Liver (tissue), 9 donors: ENCODE measurements around the gene SNX15. TPM values are rescaled to one million over a fixed set of nuclear protein-coding genes. Genes with fewer than 3 reads are reported as not detected.

Experiments used
- DNase-seq: peaks from one replicate; pipeline ENCODE4 v3.0.0-alpha.2; 2017; ENCODE audit warnings: low spot score
- H3K27ac ChIP-seq, 2 donors: one replicate each; pipeline ENCODE4 v1.7.0; 2013; ENCODE audit warnings: inconsistent platforms in 2 of 2, low read length in 2 of 2, control low read depth in 1 of 2, low read depth in 1 of 2, mild to moderate bottlenecking in 1 of 2
- H3K27me3 ChIP-seq, 4 donors: one replicate each; pipeline versions ENCODE4 v1.6.1 to v1.7.0; 2013; ENCODE audit warnings: low read length in 3 of 4, inconsistent platforms in 1 of 4, mild to moderate bottlenecking in 1 of 4, moderate library complexity in 1 of 4; ENCODE audit not compliant: control insufficient read depth in 4 of 4, insufficient read depth in 4 of 4
- H3K36me3 ChIP-seq, 4 donors: one replicate each; pipeline versions ENCODE4 v1.6.1 to v1.7.0; 2013; ENCODE audit warnings: low read length in 3 of 4, mild to moderate bottlenecking in 3 of 4, low read depth in 1 of 4, moderate library complexity in 1 of 4; ENCODE audit not compliant: control insufficient read depth in 4 of 4, insufficient read depth in 3 of 4
- H3K4me1 ChIP-seq, 4 donors: one replicate each; pipeline versions ENCODE4 v1.6.1 to v1.7.0; 2013; ENCODE audit warnings: low read length in 3 of 4, mild to moderate bottlenecking in 3 of 4, moderate library complexity in 1 of 4; ENCODE audit not compliant: control insufficient read depth in 4 of 4, insufficient read depth in 4 of 4
- H3K4me3 ChIP-seq, 3 donors: one replicate each; pipeline versions ENCODE4 v1.6.1 to v1.7.0; 2013; ENCODE audit warnings: low read length in 3 of 3, control low read depth in 1 of 3, low read depth in 1 of 3, mild to moderate bottlenecking in 1 of 3
- H3K9ac ChIP-seq, 2 donors: one replicate each; pipeline ENCODE4 v1.7.0; 2013; ENCODE audit warnings: low read length in 2 of 2, mild to moderate bottlenecking in 2 of 2, moderate library complexity in 2 of 2, control low read depth in 1 of 2, low read depth in 1 of 2
- H3K9me3 ChIP-seq, 4 donors: one replicate each; pipeline versions ENCODE4 v1.6.1 to v1.7.0; 2013; ENCODE audit warnings: low read length in 3 of 4; ENCODE audit not compliant: control insufficient read depth in 4 of 4
- ATF3 ChIP-seq: IDR thresholded peaks from 2 replicates; pipeline ENCODE4 v1.6.1; 2016; ENCODE audit warnings: antibody characterized with exemption
- EGR1 ChIP-seq, 2 donors: IDR thresholded peaks; 2 replicates each; pipeline ENCODE4 v1.6.1; 2016 to 2018; ENCODE audit warnings: antibody characterized with exemption in 2 of 2, low read depth in 2 of 2
- FOXA1 ChIP-seq: IDR thresholded peaks from 2 replicates; pipeline ENCODE4 v1.6.1; 2016; ENCODE audit warnings: antibody characterized with exemption
- FOXA2 ChIP-seq: IDR thresholded peaks from 2 replicates; pipeline ENCODE4 v1.6.1; 2016; ENCODE audit warnings: antibody characterized with exemption
- GABPA ChIP-seq, 2 donors: IDR thresholded peaks in 1 of 2; conservative IDR thresholded peaks in 1 of 2; 2 replicates each; pipeline ENCODE4 v1.6.1; 2016; ENCODE audit warnings: antibody characterized with exemption in 2 of 2, mild to moderate bottlenecking in 1 of 2, moderate library complexity in 1 of 2
- HNF4A ChIP-seq, 2 donors: conservative IDR thresholded peaks; 2 replicates each; pipeline ENCODE4 v1.6.1; 2016; ENCODE audit warnings: antibody characterized with exemption in 2 of 2, mild to moderate bottlenecking in 2 of 2
- HNF4G ChIP-seq: IDR thresholded peaks from 2 replicates; pipeline ENCODE4 v1.6.1; 2016; ENCODE audit warnings: antibody characterized with exemption
- JUND ChIP-seq, 2 donors: IDR thresholded peaks; 2 replicates each; pipeline ENCODE4 v1.6.1; 2016; ENCODE audit warnings: antibody characterized with exemption in 2 of 2
- MAX ChIP-seq: IDR thresholded peaks from 2 replicates; pipeline ENCODE4 v1.6.1; 2016; ENCODE audit warnings: antibody characterized with exemption
- RAD21 ChIP-seq, 2 donors: IDR thresholded peaks; 2 replicates each; pipeline ENCODE4 v1.6.1; 2016; ENCODE audit warnings: antibody characterized with exemption in 2 of 2, mild to moderate bottlenecking in 2 of 2
- REST ChIP-seq: IDR thresholded peaks from 2 replicates; pipeline ENCODE4 v1.6.1; 2016; ENCODE audit warnings: antibody characterized with exemption, mild to moderate bottlenecking
- RXRA ChIP-seq, 2 donors: IDR thresholded peaks; 2 replicates each; pipeline ENCODE4 v1.6.1; 2017 to 2018; ENCODE audit warnings: antibody characterized with exemption in 2 of 2, mild to moderate bottlenecking in 1 of 2
- SP1 ChIP-seq: IDR thresholded peaks from 2 replicates; pipeline ENCODE4 v1.6.1; 2018; ENCODE audit warnings: antibody characterized with exemption, mild to moderate bottlenecking
- TAF1 ChIP-seq: conservative IDR thresholded peaks from 2 replicates; pipeline ENCODE4 v1.6.1; 2016; ENCODE audit warnings: antibody characterized with exemption, mild to moderate bottlenecking
- YY1 ChIP-seq: IDR thresholded peaks from 2 replicates; pipeline ENCODE4 v1.6.1; 2016; ENCODE audit warnings: antibody characterized with exemption, mild to moderate bottlenecking
- ZBTB33 ChIP-seq: IDR thresholded peaks from 2 replicates; pipeline ENCODE4 v1.6.1; 2016; ENCODE audit warnings: antibody characterized with exemption
- WGBS: extraction: QIAGEN DNeasy Blood & Tissue Kit; methylation state at CpG from one replicate; pipeline ENCODE4 v1.1.7; 2013; 5-methylcytosine and 5-hydroxymethylcytosine counted together
- polyA plus RNA-seq, 2 donors: library from polyadenylated mRNA; stranded (reverse) in 1 of 2; unstranded in 1 of 2; fragments of 200-250 nt in 1 of 2; fragments of >200 nt in 1 of 2; fragmentation: Nextera tagmentation in 1 of 2; extraction: Ambion mirVana in 1 of 2; gene quantifications; one replicate each; pipeline versions ENCODE4 v1.2.1 to v1.2.3, GENCODE V29; 2013 to 2015
- total RNA-seq, 2 donors: library from RNA; depleted of rRNA; stranded (reverse); fragments of >200 nt; gene quantifications; one replicate each; pipeline ENCODE4 v1.2.3, GENCODE V29; 2014
- donor health status: healthy.
- donor health status: healthy.
- donor health status: healthy.
- donor health status: healthy.
- donor health status: healthy.

Gene SNX15
- total and polyA plus RNA-seq, 4 donors = 4.5 to 7.2 (median 5.7) TPM

- no peak overlapping the region for H3K4me3 ChIP-seq
- no peak overlapping the region for H3K9ac ChIP-seq
- H3K27me3 ChIP-seq = no peaks in the 10 kb centered on the region
- H3K36me3 ChIP-seq = peaks cover 3 to 33% (median 12%) of the 10 kb centered on the region in 4 donors
- H3K4me1 ChIP-seq = peaks cover 0 to 14% (median 8%) of the 10 kb centered on the region in 4 donors
- no peak for TF ChIP-seq RXRA (IDR thresholded peaks at IDR 0.05)
- no peak for TF ChIP-seq GABPA (IDR thresholded peaks at IDR 0.05 in 1 of 2, conservative IDR thresholded peaks at IDR 0.05 in 1 of 2)
- no peak overlapping the region for H3K27ac ChIP-seq
- no peak for DNase-seq
- no peaks in the 10 kb centered on the region for H3K9me3 ChIP-seq
- 87% methylated on average over 13 of the region's 13 CpGs for WGBS
These were observed 5.0 kb downstream of the SNX15 start for GRCh38 chr11:65032216-65032615.

GRCh38 chr11:65034423-65034822 lies 7.2 kb downstream of the SNX15 start:
- Histone ChIP-seq H3K27me3 (no peaks in the 10 kb centered on the region), H3K36me3 (peaks cover 3 to 38% (median 18%) of the 10 kb centered on the region in 4 donors), H3K4me1 (peaks cover 0 to 2% (median 0%) of the 10 kb centered on the region in 4 donors), H3K9me3 (no peaks in the 10 kb centered on the region), H3K9ac (no peak overlapping the region), H3K4me3 (no peak overlapping the region), H3K27ac (no peak overlapping the region)
- TF ChIP-seq HNF4A (conservative IDR thresholded peaks at IDR 0.05) = no peak
- no peak for TF ChIP-seq TAF1
- no peak for TF ChIP-seq ATF3
- TF ChIP-seq YY1 = no peak
- TF ChIP-seq MAX = no peak
- no peak for TF ChIP-seq ZBTB33
- no peak for TF ChIP-seq FOXA2
- TF ChIP-seq HNF4G = no peak
- no peak for TF ChIP-seq EGR1 (IDR thresholded peaks at IDR 0.05; ENCODE audit: low read depth in 2 of 2)
- no peak for TF ChIP-seq REST
- TF ChIP-seq RAD21 (IDR thresholded peaks at IDR 0.05) = no peak
- TF ChIP-seq GABPA (IDR thresholded peaks at IDR 0.05 in 1 of 2, conservative IDR thresholded peaks at IDR 0.05 in 1 of 2) = no peak
- no peak for TF ChIP-seq FOXA1
- no peak for TF ChIP-seq SP1
- no peak for TF ChIP-seq RXRA (IDR thresholded peaks at IDR 0.05)
- TF ChIP-seq JUND (IDR thresholded peaks at IDR 0.05) = no peak
- WGBS = 92% methylated on average over 2 of the region's 2 CpGs
- no peak for DNase-seq
